ENCODE data around the gene RTN4R.

Gene RTN4R

GRCh38 chr22:20258021-20258299 is 10.2 kb downstream of the RTN4R start:
- peaks cover 16% of the 10 kb centered on the region for H3K4me1 Mint-ChIP-seq
- no peak overlapping the region for H3K27ac Mint-ChIP-seq
- no peak for TF ChIP-seq CTCF (IDR thresholded peaks at IDR 0.05; ENCODE audit: unreplicated experiment in 3 of 3)

GRCh38 chr22:20257212-20258020 is 10.7 kb downstream of the RTN4R start:
- TF ChIP-seq CTCF (IDR thresholded peaks at IDR 0.05; ENCODE audit: unreplicated experiment in 3 of 3), result no peak
- Mint-ChIP-seq H3K27me3 (ENCODE audit: low read depth) (peaks cover 7% of the 10 kb centered on the region), H3K9me3 (no peaks in the 10 kb centered on the region), H3K27ac (peak overlapping the region in 1 of 3 experiments; percentile 20), H3K4me3 (no peak overlapping the region), H3K4me1 (peaks cover 16% of the 10 kb centered on the region), H3K36me3 (ENCODE audit: low read depth) (no peaks in the 10 kb centered on the region)

More at GRCh38 chr22:20258021-20258299, 10.2 kb downstream of the RTN4R start:
- peaks cover 7% of the 10 kb centered on the region for H3K27me3 Mint-ChIP-seq (ENCODE audit: low read depth)
- no peak overlapping the region for H3K4me3 Mint-ChIP-seq
- no peaks in the 10 kb centered on the region for H3K36me3 Mint-ChIP-seq (ENCODE audit: low read depth)
- no peaks in the 10 kb centered on the region for H3K9me3 Mint-ChIP-seq

GRCh38 chr22:20256551-20257211 is 11.4 kb downstream of the RTN4R start:
- TF ChIP-seq CTCF (IDR thresholded peaks at IDR 0.05; ENCODE audit: unreplicated experiment in 3 of 3), result no peak
- Mint-ChIP-seq H3K4me1 (peaks cover 16% of the 10 kb centered on the region), H3K27ac (no peak overlapping the region), H3K36me3 (ENCODE audit: low read depth) (no peaks in the 10 kb centered on the region), H3K9me3 (no peaks in the 10 kb centered on the region), H3K4me3 (no peak overlapping the region), H3K27me3 (ENCODE audit: low read depth) (peaks cover 7% of the 10 kb centered on the region)

- no peak overlapping the region for H3K27ac Mint-ChIP-seq
- peaks cover 7% of the 10 kb centered on the region for H3K27me3 Mint-ChIP-seq (ENCODE audit: low read depth)
- no peaks in the 10 kb centered on the region for H3K36me3 Mint-ChIP-seq (ENCODE audit: low read depth)
- H3K9me3 Mint-ChIP-seq, result no peaks in the 10 kb centered on the region
- no peak for TF ChIP-seq CTCF (IDR thresholded peaks at IDR 0.05; ENCODE audit: unreplicated experiment in 3 of 3)
- peaks cover 16% of the 10 kb centered on the region for H3K4me1 Mint-ChIP-seq
- H3K4me3 Mint-ChIP-seq, result no peak overlapping the region
Observed at GRCh38 chr22:20256027-20256426, 12.1 kb downstream of the RTN4R start.

- Mint-ChIP-seq H3K9me3 (peaks cover 2% of the 10 kb centered on the region), H3K27me3 (ENCODE audit: low read depth) (peaks cover 7% of the 10 kb centered on the region), H3K36me3 (ENCODE audit: low read depth) (no peaks in the 10 kb centered on the region), H3K27ac (peak overlapping the region in 1 of 3 experiments; percentile 52), H3K4me3 (no peak overlapping the region), H3K4me1 (peaks cover 20% of the 10 kb centered on the region)
- no peak for TF ChIP-seq CTCF (IDR thresholded peaks at IDR 0.05; ENCODE audit: unreplicated experiment in 3 of 3)
Observed at GRCh38 chr22:20254975-20255946, 12.9 kb downstream of the RTN4R start.
